DMS153 (cell line): ENCODE results near the gene IGFALS.

Experiments used
- DNase-seq: peaks from one replicate; lab custom pipeline; 2025; lab: John Stamatoyannopoulos, UW

Gene IGFALS

GRCh38 chr16:1790261-1790610 is 3.3 kb downstream of the IGFALS start:
- no peak for DNase-seq

- DNase-seq, result no peak
Measured at GRCh38 chr16:1789643-1790045, 3.9 kb downstream of the IGFALS start.

GRCh38 chr16:1788708-1789100 is 4.8 kb downstream of the IGFALS start:
- DNase-seq, result no peak

- no peak for DNase-seq
Measured at GRCh38 chr16:1788095-1788707, 5.3 kb downstream of the IGFALS start.

- DNase-seq, result no peak
Measured at GRCh38 chr16:1787322-1788094, 6.0 kb downstream of the IGFALS start.

- DNase-seq, result no peak
Measured at GRCh38 chr16:1787056-1787321, 6.5 kb downstream of the IGFALS start.

GRCh38 chr16:1786242-1787055 is 7.1 kb downstream of the IGFALS start:
- no peak for DNase-seq

- DNase-seq, result no peak
Measured at GRCh38 chr16:1785846-1786170, 7.7 kb downstream of the IGFALS start.

- DNase-seq, result no peak
Measured at GRCh38 chr16:1784977-1785845, 8.3 kb downstream of the IGFALS start.

- peak; percentile 100 for DNase-seq
Measured at GRCh38 chr16:1782408-1783264, 10.9 kb downstream of the IGFALS start, which contains the start of the genes NUBP2 and SPSB3. Gene NUBP2, plus strand, starts transcription at chr16:1782960. Its CDS starts 61 bp downstream, at chr16:1783021. Gene SPSB3, minus strand, starts transcription at chr16:1782571. Its CDS starts 1,088 bp downstream, at chr16:1781483.

- no peak for DNase-seq
Measured at GRCh38 chr16:1781758-1782407, 11.6 kb downstream of the IGFALS start.

GRCh38 chr16:1781254-1781653 is 12.3 kb downstream of the IGFALS start:
- no peak for DNase-seq

GRCh38 chr16:1780677-1781072 is 12.8 kb downstream of the IGFALS start:
- DNase-seq, result no peak

- DNase-seq, result no peak
Measured at GRCh38 chr16:1779741-1780676, 13.5 kb downstream of the IGFALS start.

GRCh38 chr16:1779234-1779701 is 14.2 kb downstream of the IGFALS start:
- no peak for DNase-seq

- DNase-seq, result no peak
Measured at GRCh38 chr16:1778200-1779179, 15.0 kb downstream of the IGFALS start.

GRCh38 chr16:1777375-1778199 is 15.9 kb downstream of the IGFALS start:
- DNase-seq, result no peak
